SU-DHL-6 (cell line): Measurements from ENCODE around the gene DOCK10.

Experiments used
- H2AFZ ChIP-seq: fragments of 200-600 bp; sonication (generic); 2 replicates; pipeline ENCODE4 v1.6.1; 2014; ENCODE audit warnings: low read depth, mild to moderate bottlenecking, moderate library complexity, mixed read lengths, antibody characterized with exemption, low read length; ENCODE audit not compliant: severe bottlenecking
- H3F3A ChIP-seq: fragments of 200-600 bp; shearing (Covaris generic); 2 replicates; pipeline ENCODE4 v1.6.0; 2016; ENCODE audit warnings: antibody characterized with exemption, mild to moderate bottlenecking; ENCODE audit not compliant: insufficient read depth
- H3K27ac ChIP-seq: fragments of 200-600 bp; sonication (generic); 2 replicates; pipeline ENCODE4 v1.5.1; 2016; ENCODE audit warnings: low read depth, mild to moderate bottlenecking, low read length, moderate library complexity, mixed read lengths
- H3K27me3 ChIP-seq: fragments of 200-600 bp; sonication (generic), shearing (Covaris generic); 2 replicates; pipeline ENCODE4 v1.6.0; 2014; ENCODE audit warnings: mild to moderate bottlenecking, low read length
- H3K36me3 ChIP-seq: fragments of 200-600 bp; sonication (generic); 2 replicates; pipeline ENCODE4 v1.6.1; 2014; ENCODE audit warnings: mild to moderate bottlenecking, low read length, mixed read lengths
- H3K4me2 ChIP-seq: fragments of 300-600, 200-600 bp; shearing (Covaris generic), sonication (generic); 2 replicates; pipeline ENCODE4 v1.6.0; 2014; ENCODE audit warnings: low read length, low read depth, mild to moderate bottlenecking; ENCODE audit not compliant: poor library complexity, severe bottlenecking
- H3K4me3 ChIP-seq: fragments of 200-600 bp; sonication (generic); 2 replicates; pipeline ENCODE4 v1.5.1; 2014; ENCODE audit warnings: antibody characterized with exemption, low read length, mild to moderate bottlenecking, mixed read lengths; ENCODE audit not compliant: insufficient read depth, poor library complexity, severe bottlenecking
- H3K79me2 ChIP-seq: fragments of 200-600 bp; sonication (generic); 2 replicates; pipeline ENCODE4 v1.6.1; 2014; ENCODE audit warnings: mild to moderate bottlenecking, low read length, moderate library complexity; ENCODE audit not compliant: insufficient read depth
- H3K9ac ChIP-seq: fragments of 200-600 bp; sonication (generic); 2 replicates; pipeline ENCODE4 v1.7.0; 2014; ENCODE audit warnings: mild to moderate bottlenecking, low read length
- H3K9me2 ChIP-seq: fragments of 200-600 bp; sonication (generic); replicated peaks from 2 replicates; pipeline ENCODE4 v1.6.1; 2014; ENCODE audit warnings: low read length; ENCODE audit not compliant: insufficient read depth
- H3K9me3 ChIP-seq: fragments of 200-600 bp; sonication (generic); 2 replicates; pipeline ENCODE4 v1.6.1; 2014; ENCODE audit warnings: low read length, mixed read lengths; ENCODE audit not compliant: insufficient read depth
- H4K20me1 ChIP-seq: fragments of 200-600 bp; sonication (generic); 2 replicates; pipeline ENCODE4 v1.6.1; 2014; ENCODE audit warnings: low read depth, mild to moderate bottlenecking, antibody characterized with exemption, low read length, moderate library complexity, mixed read lengths
- EZH2phosphoT487 ChIP-seq: fragments of 200-600 bp; sonication (generic), shearing (Covaris generic); conservative IDR thresholded peaks from 2 replicates; pipeline ENCODE4 v1.6.1; 2018; ENCODE audit warnings: mild to moderate bottlenecking, antibody characterized with exemption, low read length, moderate library complexity, mixed read lengths
- TF ChIP-seq, protein P1 (sequence below): fragments of 200-600 bp; sonication (generic); IDR thresholded peaks from one replicate; pipeline ENCODE4 v1.5.1; 2017; ENCODE audit warnings: antibody characterized with exemption, mild to moderate bottlenecking, low read length, moderate library complexity; ENCODE audit not compliant: insufficient read depth, poor library complexity, severe bottlenecking

DOCK10 gene

DNA sequence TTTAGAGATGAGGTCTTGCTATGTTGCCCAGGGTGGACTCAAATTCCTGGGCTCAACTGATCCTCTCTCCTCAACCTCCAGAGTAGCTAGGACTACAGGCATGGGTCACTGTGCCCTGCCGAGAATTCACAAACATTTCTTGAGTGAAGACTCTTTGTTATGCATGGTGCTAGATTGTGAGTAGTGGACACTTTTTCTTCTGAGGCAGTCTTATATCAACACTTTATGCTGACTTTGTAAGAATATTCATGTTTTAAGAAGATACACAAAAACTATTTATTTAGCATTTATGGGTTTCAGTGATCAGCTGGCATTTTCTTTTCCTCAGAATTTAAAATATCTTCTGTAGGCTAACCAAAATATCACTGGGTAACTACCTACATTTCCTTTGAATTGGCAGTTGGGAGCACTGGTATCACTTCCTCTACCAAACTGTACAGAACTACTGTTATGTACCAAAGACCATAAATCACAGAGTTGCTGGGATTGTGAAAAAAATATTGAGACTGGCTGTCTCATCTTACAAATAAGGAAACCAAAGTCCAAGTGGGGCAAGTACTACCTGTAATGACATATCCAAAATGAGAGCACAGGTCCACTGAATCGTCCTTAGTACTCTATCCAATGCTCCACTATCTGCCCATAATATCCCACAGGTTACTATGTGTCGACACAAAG, 34.0 kb downstream of the DOCK10 start:
- no peaks in the 10 kb centered on the region for H3K79me2 ChIP-seq
- no peaks in the 10 kb centered on the region for H3K9me3 ChIP-seq
- no peaks in the 10 kb centered on the region for H3K36me3 ChIP-seq
- no peak overlapping the region for H3K27ac ChIP-seq
- no peak overlapping the region for H3K4me3 ChIP-seq
- no peaks in the 10 kb centered on the region for H4K20me1 ChIP-seq
- no peak overlapping the region for H3K9ac ChIP-seq
- no peaks in the 10 kb centered on the region for H3K27me3 ChIP-seq
- H3F3A ChIP-seq, result no peaks in the 10 kb centered on the region
- no peaks in the 10 kb centered on the region for H3K9me2 ChIP-seq
- no peak overlapping the region for H2AFZ ChIP-seq
- TF ChIP-seq, protein P1, sequence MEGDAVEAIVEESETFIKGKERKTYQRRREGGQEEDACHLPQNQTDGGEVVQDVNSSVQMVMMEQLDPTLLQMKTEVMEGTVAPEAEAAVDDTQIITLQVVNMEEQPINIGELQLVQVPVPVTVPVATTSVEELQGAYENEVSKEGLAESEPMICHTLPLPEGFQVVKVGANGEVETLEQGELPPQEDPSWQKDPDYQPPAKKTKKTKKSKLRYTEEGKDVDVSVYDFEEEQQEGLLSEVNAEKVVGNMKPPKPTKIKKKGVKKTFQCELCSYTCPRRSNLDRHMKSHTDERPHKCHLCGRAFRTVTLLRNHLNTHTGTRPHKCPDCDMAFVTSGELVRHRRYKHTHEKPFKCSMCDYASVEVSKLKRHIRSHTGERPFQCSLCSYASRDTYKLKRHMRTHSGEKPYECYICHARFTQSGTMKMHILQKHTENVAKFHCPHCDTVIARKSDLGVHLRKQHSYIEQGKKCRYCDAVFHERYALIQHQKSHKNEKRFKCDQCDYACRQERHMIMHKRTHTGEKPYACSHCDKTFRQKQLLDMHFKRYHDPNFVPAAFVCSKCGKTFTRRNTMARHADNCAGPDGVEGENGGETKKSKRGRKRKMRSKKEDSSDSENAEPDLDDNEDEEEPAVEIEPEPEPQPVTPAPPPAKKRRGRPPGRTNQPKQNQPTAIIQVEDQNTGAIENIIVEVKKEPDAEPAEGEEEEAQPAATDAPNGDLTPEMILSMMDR, result no peak
- no peak for TF ChIP-seq EZH2phosphoT487
- H3K4me2 ChIP-seq, result no peak overlapping the region

DNA sequence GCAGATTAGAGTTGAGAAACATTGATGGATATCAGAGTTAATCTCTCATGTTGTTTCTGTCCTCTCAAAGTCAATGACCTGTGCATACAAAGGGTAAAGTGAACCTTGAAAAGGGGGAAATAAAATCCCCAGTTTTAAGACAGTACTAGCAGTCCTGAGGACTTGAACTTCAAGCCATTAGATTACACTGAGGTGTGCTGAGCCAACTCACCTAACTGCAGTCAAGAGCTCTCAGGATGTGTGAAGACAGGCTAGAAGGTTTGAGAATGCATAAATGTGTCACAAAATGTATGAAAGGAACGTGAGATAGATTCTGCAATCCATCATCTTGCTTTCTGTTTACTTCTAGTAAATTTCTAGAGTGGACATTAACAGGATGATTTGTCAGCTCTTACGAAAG, 35.5 kb downstream of the DOCK10 start:
- Histone ChIP-seq H3K27ac (no peak overlapping the region), H3K27me3 (no peaks in the 10 kb centered on the region), H3F3A (no peaks in the 10 kb centered on the region), H3K9me2 (no peaks in the 10 kb centered on the region), H3K36me3 (no peaks in the 10 kb centered on the region), H4K20me1 (no peaks in the 10 kb centered on the region), H3K9ac (no peak overlapping the region), H3K9me3 (no peaks in the 10 kb centered on the region), H2AFZ (no peak overlapping the region), H3K4me2 (no peak overlapping the region), H3K4me3 (no peak overlapping the region), H3K79me2 (no peaks in the 10 kb centered on the region)
- TF ChIP-seq EZH2phosphoT487, result no peak

DNA sequence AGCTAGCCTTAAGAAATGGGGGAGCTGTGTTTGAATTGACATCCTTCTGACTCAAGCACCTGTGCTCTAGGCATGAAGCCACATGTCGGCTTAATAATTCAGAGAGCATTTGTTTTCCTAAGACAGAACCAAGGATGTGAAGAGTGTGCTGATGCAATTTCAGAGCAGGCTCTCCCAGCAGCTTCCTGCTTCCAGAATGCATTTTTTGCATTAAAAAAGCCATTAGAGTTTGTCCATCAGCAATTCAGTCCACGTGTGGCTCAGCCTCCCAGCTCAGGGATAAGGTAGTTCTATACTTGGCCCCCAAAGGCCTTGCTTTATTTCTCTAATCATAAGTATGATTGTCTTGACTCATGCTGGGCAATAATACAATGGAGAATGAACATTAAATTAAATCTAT, 37.7 kb downstream of the DOCK10 start:
- Histone ChIP-seq H3K79me2 (no peaks in the 10 kb centered on the region), H3K4me2 (no peak overlapping the region)

DNA sequence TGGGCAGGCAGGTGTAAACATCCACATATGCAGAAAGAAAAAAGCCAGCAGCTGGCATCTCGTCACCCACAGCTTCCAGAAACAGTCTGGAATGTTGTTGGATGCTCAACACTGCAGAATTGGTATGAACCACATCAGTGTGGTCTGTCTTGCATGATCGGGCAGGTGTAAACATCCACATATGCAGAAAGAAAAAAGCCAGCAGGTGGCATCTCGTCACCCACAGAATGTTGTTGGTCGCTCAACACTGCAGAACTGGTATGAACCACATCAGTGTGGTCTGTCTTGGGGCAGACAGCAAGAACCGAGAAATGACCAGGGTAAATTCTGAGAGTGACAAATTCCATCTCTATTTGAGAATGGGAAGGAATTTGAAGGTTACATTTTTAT, 39.6 kb downstream of the DOCK10 start:
- H3K27me3 ChIP-seq, result no peaks in the 10 kb centered on the region
- no peaks in the 10 kb centered on the region for H3K9me2 ChIP-seq
- H3K9me3 ChIP-seq, result no peaks in the 10 kb centered on the region
- no peak for TF ChIP-seq EZH2phosphoT487
- TF ChIP-seq, protein P1, result no peak
- H3K36me3 ChIP-seq, result no peaks in the 10 kb centered on the region
- no peak overlapping the region for H3K9ac ChIP-seq
- no peak overlapping the region for H3K4me3 ChIP-seq
- H3K4me2 ChIP-seq, result no peak overlapping the region
- H3K27ac ChIP-seq, result no peak overlapping the region
- no peaks in the 10 kb centered on the region for H3K79me2 ChIP-seq
- H2AFZ ChIP-seq, result no peak overlapping the region
- no peaks in the 10 kb centered on the region for H4K20me1 ChIP-seq
- H3F3A ChIP-seq, result no peaks in the 10 kb centered on the region

More for the DNA sequence above, 37.7 kb downstream of the DOCK10 start:
- H3K9ac ChIP-seq, result no peak overlapping the region
- H4K20me1 ChIP-seq, result no peaks in the 10 kb centered on the region
- H3K27ac ChIP-seq, result no peak overlapping the region
- no peak overlapping the region for H3K4me3 ChIP-seq
- H2AFZ ChIP-seq, result no peak overlapping the region
- no peaks in the 10 kb centered on the region for H3K9me2 ChIP-seq
- no peaks in the 10 kb centered on the region for H3K36me3 ChIP-seq
- no peaks in the 10 kb centered on the region for H3K27me3 ChIP-seq
- H3F3A ChIP-seq, result no peaks in the 10 kb centered on the region
- H3K9me3 ChIP-seq, result no peaks in the 10 kb centered on the region
- TF ChIP-seq, protein P1, result no peak
- no peak for TF ChIP-seq EZH2phosphoT487
